GM23248 (cell line): ENCODE measurements around the gene RIPPLY1. TPM values are rescaled to one million over a fixed set of nuclear protein-coding genes. Genes with fewer than 3 reads are reported as not detected.

ENCODE experiments used
- DNase-seq: peaks from one replicate; pipeline ENCODE4 v3.0.0-alpha.2; 2015
- H2AFZ ChIP-seq: fragments of 200-600 bp; sonication (generic); 2 replicates; pipeline ENCODE4 v1.6.1; 2016; ENCODE audit warnings: antibody characterized with exemption
- H3F3A ChIP-seq: fragments of 200-600 bp; sonication (generic); 2 replicates; pipeline ENCODE4 v1.6.1; 2016; ENCODE audit warnings: mild to moderate bottlenecking, antibody characterized with exemption, mixed run types; ENCODE audit not compliant: insufficient read depth
- H3K27ac ChIP-seq: fragments of 200-600 bp; sonication (generic); 2 replicates; pipeline ENCODE4 v1.5.1; 2016; ENCODE audit warnings: mild to moderate bottlenecking
- H3K27me3 ChIP-seq: fragments of 200-600 bp; sonication (generic); replicated peaks from 2 replicates; pipeline ENCODE4 v1.6.1; 2016; ENCODE audit warnings: mild to moderate bottlenecking; ENCODE audit not compliant: insufficient read depth
- H3K36me3 ChIP-seq: fragments of 200-600 bp; sonication (generic); 2 replicates; pipeline ENCODE4 v1.6.1; 2016; ENCODE audit warnings: low read depth, mild to moderate bottlenecking
- H3K4me1 ChIP-seq: fragments of 200-600 bp; sonication (generic); 2 replicates; pipeline ENCODE4 v1.6.1; 2016; ENCODE audit warnings: mild to moderate bottlenecking; ENCODE audit not compliant: insufficient read depth
- H3K4me2 ChIP-seq: fragments of 200-600 bp; sonication (generic); one replicate; pipeline ENCODE4 v1.6.1; 2016; ENCODE audit warnings: mild to moderate bottlenecking; ENCODE audit not compliant: unreplicated experiment
- H3K4me3 ChIP-seq: fragments of 200-600 bp; sonication (generic); 2 replicates; pipeline ENCODE4 v1.5.1; 2016; ENCODE audit warnings: mild to moderate bottlenecking
- H3K79me2 ChIP-seq: fragments of 200-600 bp; sonication (generic); 2 replicates; pipeline ENCODE4 v1.6.1; 2016; ENCODE audit warnings: mild to moderate bottlenecking; ENCODE audit not compliant: insufficient read depth
- H3K9ac ChIP-seq: fragments of 200-600 bp; sonication (generic); 2 replicates; pipeline ENCODE4 v1.6.1; 2016; ENCODE audit warnings: mild to moderate bottlenecking
- H3K9me2 ChIP-seq: fragments of 200-600 bp; sonication (generic); 2 replicates; pipeline ENCODE4 v1.6.1; 2016; ENCODE audit warnings: mixed run types, mild to moderate bottlenecking, moderate library complexity; ENCODE audit not compliant: insufficient read depth
- H3K9me3 ChIP-seq: fragments of 200-600 bp; sonication (generic); one replicate; pipeline ENCODE4 v1.6.1; 2017; ENCODE audit warnings: low read depth
- H4K20me1 ChIP-seq: fragments of 200-600 bp; sonication (generic); 2 replicates; pipeline ENCODE4 v1.6.0; 2016; ENCODE audit not compliant: insufficient read depth
- EZH2 ChIP-seq: fragments of 200-600 bp; sonication (generic); IDR thresholded peaks from 2 replicates; pipeline ENCODE4 v1.6.1; 2018; ENCODE audit warnings: antibody characterized with exemption, mild to moderate bottlenecking; ENCODE audit not compliant: insufficient read depth, poor library complexity, severe bottlenecking
- EZH2phosphoT487 ChIP-seq: fragments of 200-600 bp; sonication (generic); IDR thresholded peaks from 2 replicates; pipeline ENCODE4 v1.6.1; 2018; ENCODE audit warnings: antibody characterized with exemption, moderate library complexity, mild to moderate bottlenecking, low read depth; ENCODE audit not compliant: insufficient read depth
- WGBS, 2 experiments: methylation state at CpG; one replicate each; pipeline ENCODE4 v1.1.6; 2015 to 2017; ENCODE audit warnings: low lambda C conversion rate in 2 of 2, low coverage in 1 of 2; ENCODE audit errors: missing lambda C conversion rate in 2 of 2; 5-methylcytosine and 5-hydroxymethylcytosine counted together
- in situ Hi-C: fragments of 300-500 bp; cut with MboI; formaldehyde crosslinking; loops from 2 replicates; pipeline ENCODE4 v1.15.0; 2020
- polyA plus RNA-seq: library from polyadenylated mRNA; unstranded; fragments of >200 nt; fragmentation: Nextera tagmentation; extraction: Ambion mirVana; gene quantifications from 2 replicates; pipeline ENCODE4 v1.2.1, GENCODE V29; 2016
- total RNA-seq: library from RNA; depleted of rRNA; stranded (reverse); fragments of >200 nt; shearing (Covaris generic); gene quantifications from 2 replicates; pipeline ENCODE4 v1.2.3, GENCODE V29; 2014

The RIPPLY1 gene
- total and polyA plus RNA-seq, 2 experiments from 2014 or later = not detected

- no peaks in the 10 kb centered on the region for H3K79me2 ChIP-seq
- no peaks in the 10 kb centered on the region for H4K20me1 ChIP-seq
- no peak overlapping the region for H3K4me2 ChIP-seq
- TF ChIP-seq EZH2 (no peak), EZH2phosphoT487 (no peak)
- peak; percentile 36 for DNase-seq
- H3F3A ChIP-seq = no peaks in the 10 kb centered on the region
- no peaks in the 10 kb centered on the region for H3K9me3 ChIP-seq
- no peak overlapping the region for H3K4me3 ChIP-seq
- 52 to 56% methylated on average over 5 to 6 of the region's 6 CpGs for WGBS, 2 experiments
- H2AFZ ChIP-seq = no peak overlapping the region
- in situ Hi-C loops = no loop called here
- H3K4me1 ChIP-seq = 0 out of 2 replicates have a peak, but pooled peaks cover 4% of the 10 kb centered on the region
- no peaks in the 10 kb centered on the region for H3K36me3 ChIP-seq
- H3K27me3 ChIP-seq = no peaks in the 10 kb centered on the region
- H3K27ac ChIP-seq = no peak overlapping the region
- H3K9me2 ChIP-seq = no peaks in the 10 kb centered on the region
- no peak overlapping the region for H3K9ac ChIP-seq
Observed at GRCh38 chrX:106917830-106918500, 14.8 kb upstream of the RIPPLY1 start.

- H2AFZ ChIP-seq = no peak overlapping the region
- TF ChIP-seq EZH2phosphoT487 (no peak), EZH2 (no peak)
- H3K4me2 ChIP-seq = peak overlapping the region; percentile 7
- no peaks in the 10 kb centered on the region for H3K36me3 ChIP-seq
- peaks cover 5% of the 10 kb centered on the region; the same call in 1 of the 2 replicates for H3K4me1 ChIP-seq
- H3K27ac ChIP-seq = no peak overlapping the region
- no peak overlapping the region for H3K9ac ChIP-seq
- WGBS, 2 experiments = 4 to 6% methylated on average over 2 of the region's 2 CpGs
- no peak overlapping the region for H3K4me3 ChIP-seq
- no peaks in the 10 kb centered on the region for H4K20me1 ChIP-seq
- H3K9me3 ChIP-seq = no peaks in the 10 kb centered on the region
- in situ Hi-C loops = no loop called here
- peak; percentile 61 for DNase-seq
- no peaks in the 10 kb centered on the region for H3K9me2 ChIP-seq
- H3K27me3 ChIP-seq = no peaks in the 10 kb centered on the region
- no peaks in the 10 kb centered on the region for H3F3A ChIP-seq
- H3K79me2 ChIP-seq = no peaks in the 10 kb centered on the region
Observed at GRCh38 chrX:106912864-106913263, 9.7 kb upstream of the RIPPLY1 start.

GRCh38 chrX:106906361-106906760 lies 3.2 kb upstream of the RIPPLY1 start:
- Histone ChIP-seq H3K79me2 (no peaks in the 10 kb centered on the region), H3K9me3 (no peaks in the 10 kb centered on the region), H3K4me3 (no peak overlapping the region), H3K9ac (no peak overlapping the region), H3K9me2 (no peaks in the 10 kb centered on the region), H3F3A (no peaks in the 10 kb centered on the region), H3K27ac (no peak overlapping the region), H3K4me1 (no peaks in the 10 kb centered on the region), H3K27me3 (no peaks in the 10 kb centered on the region), H3K36me3 (no peaks in the 10 kb centered on the region), H2AFZ (no peak overlapping the region), H3K4me2 (no peak overlapping the region), H4K20me1 (no peaks in the 10 kb centered on the region)
- no peak for DNase-seq
- in situ Hi-C loops = no loop called here
- TF ChIP-seq EZH2 (no peak), EZH2phosphoT487 (no peak)
- 71 to 75% methylated on average over 2 to 6 of the region's 6 CpGs for WGBS, 2 experiments

GRCh38 chrX:106905064-106905708 lies 2.0 kb upstream of the RIPPLY1 start:
- no peaks in the 10 kb centered on the region for H3K9me3 ChIP-seq
- TF ChIP-seq EZH2phosphoT487 = no peak
- no peak for TF ChIP-seq EZH2
- H4K20me1 ChIP-seq = no peaks in the 10 kb centered on the region
- in situ Hi-C loops = no loop called here
- no peaks in the 10 kb centered on the region for H3F3A ChIP-seq
- no peaks in the 10 kb centered on the region for H3K36me3 ChIP-seq
- WGBS, 2 experiments = 36 to 42% methylated on average over 4 of the region's 5 CpGs
- no peak overlapping the region for H2AFZ ChIP-seq
- DNase-seq = no peak
- no peak overlapping the region for H3K4me2 ChIP-seq
- H3K9ac ChIP-seq = no peak overlapping the region
- H3K4me1 ChIP-seq = no peaks in the 10 kb centered on the region
- no peaks in the 10 kb centered on the region for H3K9me2 ChIP-seq
- no peak overlapping the region for H3K27ac ChIP-seq
- H3K4me3 ChIP-seq = no peak overlapping the region
- H3K27me3 ChIP-seq = no peaks in the 10 kb centered on the region
- no peaks in the 10 kb centered on the region for H3K79me2 ChIP-seq
